Activated CD4-positive, alpha-beta T cell treated with anti-CD3 and anti-CD28 coated beads, Interleukin-10, Interleukin-2, amounts not matched to agents 100 ng/mL and 50 ng/mL, durations not matched to agents 16 hours and 8 hours (primary cell): ENCODE results near the gene AXL.

ENCODE experiments used
- DNase-seq: peaks from one replicate; pipeline ENCODE4 v3.0.0-alpha.2; 2020

The AXL gene

DNA sequence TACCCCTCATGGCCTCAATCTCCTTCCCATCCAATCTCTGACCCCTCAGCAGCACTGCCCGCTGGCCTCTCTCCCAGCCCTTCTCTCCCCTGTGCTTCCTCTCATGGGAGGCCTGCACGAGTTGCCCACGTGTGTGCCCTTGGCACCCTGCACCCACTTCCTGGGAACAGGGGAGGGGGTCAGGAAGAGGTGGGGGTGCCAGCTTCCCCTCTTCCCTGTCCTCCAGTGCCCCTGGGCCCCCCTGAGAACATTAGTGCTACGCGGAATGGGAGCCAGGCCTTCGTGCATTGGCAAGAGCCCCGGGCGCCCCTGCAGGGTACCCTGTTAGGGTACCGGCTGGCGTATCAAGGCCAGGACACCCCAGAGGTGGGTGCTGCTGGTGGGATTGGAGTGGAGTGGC, 19.2 kb downstream of the AXL start:
- no peak for DNase-seq

- DNase-seq: no peak
These were observed 20.3 kb downstream of the AXL start for GRCh38 chr19:41239363-41239762.

GRCh38 chr19:41239961-41240574, 21.0 kb downstream of the AXL start:
- DNase-seq: no peak

DNA sequence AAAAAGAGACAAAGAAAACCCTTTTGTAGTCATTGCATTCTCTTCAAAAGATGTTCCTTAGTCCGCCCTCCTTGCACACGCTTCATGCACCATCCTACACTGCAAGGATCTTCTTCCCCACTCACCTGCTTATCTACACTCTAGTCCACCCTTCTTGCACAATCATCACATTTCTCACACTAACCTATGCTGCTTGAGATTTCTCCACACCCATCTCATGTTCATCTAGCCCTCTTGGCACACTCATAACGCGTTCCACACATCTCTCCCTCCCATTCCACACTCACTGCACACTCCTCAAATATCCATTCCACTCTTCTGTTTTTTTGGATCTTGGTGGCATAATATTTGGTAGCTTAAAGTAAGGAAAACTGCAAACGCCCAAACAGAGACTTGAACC, 22.8 kb downstream of the AXL start:
- DNase-seq: no peak

DNA sequence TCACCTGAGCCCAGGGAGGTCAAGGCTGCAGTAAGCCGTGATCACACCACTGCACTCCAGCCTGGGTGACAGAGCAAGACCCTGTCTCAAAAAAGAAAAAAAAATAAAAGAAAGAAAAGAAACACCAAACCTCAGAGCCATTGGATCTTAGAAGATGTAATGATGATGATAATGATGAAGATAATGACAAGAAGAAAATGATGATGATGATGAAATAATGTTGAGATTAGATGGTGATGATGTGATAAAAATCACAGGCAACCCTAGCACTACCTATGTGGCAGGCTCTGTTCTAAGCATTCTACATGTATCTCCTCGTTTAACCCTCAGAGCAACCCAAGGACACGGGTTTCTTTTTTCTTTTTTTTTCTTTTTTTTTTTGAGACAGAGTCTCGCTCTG, 25.1 kb downstream of the AXL start:
- no peak for DNase-seq

GRCh38 chr19:41245843-41246242, 26.8 kb downstream of the AXL start:
- no peak for DNase-seq

DNA sequence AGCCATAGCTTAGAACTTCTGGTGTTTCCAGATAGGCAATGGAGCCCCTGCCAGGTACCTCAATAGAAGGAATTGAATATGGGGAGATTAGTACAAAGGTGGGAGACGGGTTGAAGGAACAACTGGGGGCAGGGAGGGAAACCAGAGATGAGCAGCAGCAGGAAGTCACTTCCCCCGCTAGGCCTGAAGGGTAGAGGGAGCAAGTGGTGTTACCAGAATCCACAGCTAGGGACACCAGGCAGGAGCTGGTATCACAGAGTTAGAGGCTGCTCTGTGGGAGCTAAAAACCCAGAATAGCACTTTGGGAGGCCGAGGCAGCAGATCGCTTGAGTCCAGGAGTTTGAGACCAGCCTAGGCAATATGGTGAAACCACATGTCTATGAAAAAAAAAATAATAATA, 29.9 kb downstream of the AXL start:
- no peak for DNase-seq

DNA sequence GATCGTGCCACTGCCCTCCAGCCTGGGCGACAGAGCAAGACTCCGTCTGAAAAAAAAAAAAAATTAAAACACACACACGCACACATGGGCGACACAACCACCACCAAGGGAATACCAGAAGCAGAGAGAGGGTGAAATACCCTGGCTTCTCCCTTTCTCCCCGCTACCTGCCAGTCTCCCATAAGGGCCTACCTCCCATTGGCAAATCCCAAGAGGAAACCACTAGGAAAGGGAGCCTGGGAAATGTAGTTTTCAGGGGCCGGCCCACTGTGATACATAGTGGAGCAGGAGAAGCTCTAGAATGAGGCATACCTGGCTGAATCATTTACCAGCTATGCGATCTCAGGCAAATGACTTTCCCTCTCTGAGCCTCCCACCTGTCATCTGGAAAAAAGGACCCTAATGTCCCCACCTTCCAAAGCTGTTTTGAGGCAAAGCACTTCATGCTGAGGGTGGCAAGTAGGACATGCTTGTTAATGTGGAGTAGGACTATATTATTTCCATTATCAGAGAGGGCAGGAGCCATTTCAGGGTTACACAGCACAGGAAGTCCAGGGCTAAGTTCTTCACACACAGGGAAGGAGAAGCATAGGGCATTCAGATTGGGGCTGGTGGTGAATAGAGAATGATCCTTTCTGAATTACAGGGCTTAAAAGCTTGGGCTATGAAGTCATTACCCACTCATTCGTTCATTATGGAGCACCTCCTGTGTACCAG, 30.8 kb downstream of the AXL start:
- no peak for DNase-seq

DNA sequence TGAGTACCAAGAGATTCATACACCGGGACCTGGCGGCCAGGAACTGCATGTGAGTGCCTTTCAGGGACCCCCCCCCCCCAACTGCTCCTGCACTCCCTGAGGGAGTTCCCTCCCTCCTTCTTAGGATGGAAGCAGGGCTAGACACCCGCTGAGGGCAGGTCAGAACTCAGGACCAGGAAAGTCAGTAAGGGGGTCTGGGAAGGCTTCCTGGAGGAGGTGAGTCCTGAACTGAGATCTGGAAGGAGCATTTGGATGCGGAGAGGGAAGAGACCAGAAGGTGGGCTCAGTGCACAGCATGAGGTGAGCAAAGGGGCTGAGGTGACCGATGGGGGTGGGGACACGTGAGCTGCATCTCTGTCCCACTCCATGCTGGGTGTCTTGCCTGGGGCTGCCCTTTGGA, 34.6 kb downstream of the AXL start:
- no peak for DNase-seq

GRCh38 chr19:41255171-41255570, 36.1 kb downstream of the AXL start:
- DNase-seq: no peak

- no peak for DNase-seq
These were observed 42.6 kb downstream of the AXL start for GRCh38 chr19:41261474-41262190.

DNA sequence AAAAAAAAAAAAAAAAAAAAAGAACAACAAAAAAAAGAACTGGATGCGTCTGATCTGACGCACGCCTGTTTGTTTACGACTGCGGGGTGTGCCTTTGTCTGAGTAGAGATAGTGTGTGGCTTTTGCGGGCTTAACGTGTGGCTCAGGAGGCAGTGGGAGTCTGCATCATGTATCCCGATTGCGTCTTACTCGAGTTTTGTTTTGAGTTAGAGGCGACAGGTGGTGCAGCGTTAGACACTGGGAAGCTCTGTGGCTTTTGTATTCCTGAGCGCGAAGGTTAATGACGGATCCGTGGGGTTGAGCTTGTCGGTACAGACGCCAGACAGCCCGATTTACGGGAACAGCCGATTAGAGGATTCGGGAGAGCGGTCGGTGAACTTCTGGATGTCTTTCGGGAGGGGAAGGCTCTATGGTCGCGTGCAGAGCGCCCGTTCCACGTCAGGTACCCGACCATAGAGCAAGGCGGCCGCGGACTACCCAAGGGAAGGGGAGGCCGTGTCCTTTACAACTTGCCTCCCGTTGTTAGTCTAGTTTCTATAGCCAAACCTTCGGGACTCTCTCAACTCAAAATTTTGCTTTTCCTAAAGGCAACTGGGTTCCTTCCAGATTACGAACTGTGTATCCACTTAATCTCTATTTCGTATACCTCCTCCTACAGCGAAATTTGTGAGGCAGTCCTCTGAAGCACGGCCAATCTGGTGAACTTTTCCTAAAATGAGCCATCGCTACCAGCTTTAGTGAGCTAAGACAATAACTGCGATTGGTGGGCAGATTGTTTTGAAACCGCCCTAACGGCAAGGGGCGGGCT, 44.2 kb downstream of the AXL start:
- DNase-seq: peak; percentile 91

DNA sequence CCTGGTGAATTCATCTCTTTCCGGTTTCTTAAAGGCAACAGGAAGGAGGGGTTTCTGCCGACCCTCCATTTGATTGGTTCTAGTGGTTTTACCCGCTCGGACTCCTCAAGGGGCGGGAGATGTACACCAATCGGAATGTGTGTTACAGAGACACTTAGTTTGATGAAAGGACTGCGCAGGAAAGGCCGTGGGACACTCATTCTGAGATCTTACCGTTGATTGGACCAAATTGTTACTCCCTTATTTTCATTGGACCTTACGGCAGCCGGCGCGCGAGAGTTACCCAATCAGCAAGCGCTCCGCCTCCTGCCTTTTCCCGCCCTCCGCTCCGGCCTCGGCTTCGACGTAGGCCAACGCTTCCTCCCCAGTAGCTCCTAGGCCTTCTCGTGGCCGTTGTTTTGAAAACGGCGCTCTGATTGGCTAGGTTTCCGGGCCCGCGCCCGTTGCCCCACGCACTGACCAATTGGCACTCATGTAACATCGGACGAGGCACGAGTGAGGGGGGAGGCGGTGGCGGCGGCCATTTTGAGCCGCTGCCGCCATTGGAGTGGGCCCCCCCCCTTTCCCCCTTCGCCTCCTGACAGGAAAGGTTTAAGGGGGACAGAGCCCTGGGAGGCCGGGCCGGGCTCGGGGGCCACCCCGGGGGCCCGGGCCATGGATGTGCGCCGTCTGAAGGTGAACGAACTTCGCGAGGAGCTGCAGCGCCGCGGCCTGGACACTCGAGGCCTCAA, 45.0 kb downstream of the AXL start, which contains the start of gene HNRNPUL1:
TSS of gene HNRNPUL1 (plus strand) at position 523 of the 731 bp plus-strand sequence. CDS start at position 655, 132 bp downstream.
- peak; percentile 99 for DNase-seq

DNA sequence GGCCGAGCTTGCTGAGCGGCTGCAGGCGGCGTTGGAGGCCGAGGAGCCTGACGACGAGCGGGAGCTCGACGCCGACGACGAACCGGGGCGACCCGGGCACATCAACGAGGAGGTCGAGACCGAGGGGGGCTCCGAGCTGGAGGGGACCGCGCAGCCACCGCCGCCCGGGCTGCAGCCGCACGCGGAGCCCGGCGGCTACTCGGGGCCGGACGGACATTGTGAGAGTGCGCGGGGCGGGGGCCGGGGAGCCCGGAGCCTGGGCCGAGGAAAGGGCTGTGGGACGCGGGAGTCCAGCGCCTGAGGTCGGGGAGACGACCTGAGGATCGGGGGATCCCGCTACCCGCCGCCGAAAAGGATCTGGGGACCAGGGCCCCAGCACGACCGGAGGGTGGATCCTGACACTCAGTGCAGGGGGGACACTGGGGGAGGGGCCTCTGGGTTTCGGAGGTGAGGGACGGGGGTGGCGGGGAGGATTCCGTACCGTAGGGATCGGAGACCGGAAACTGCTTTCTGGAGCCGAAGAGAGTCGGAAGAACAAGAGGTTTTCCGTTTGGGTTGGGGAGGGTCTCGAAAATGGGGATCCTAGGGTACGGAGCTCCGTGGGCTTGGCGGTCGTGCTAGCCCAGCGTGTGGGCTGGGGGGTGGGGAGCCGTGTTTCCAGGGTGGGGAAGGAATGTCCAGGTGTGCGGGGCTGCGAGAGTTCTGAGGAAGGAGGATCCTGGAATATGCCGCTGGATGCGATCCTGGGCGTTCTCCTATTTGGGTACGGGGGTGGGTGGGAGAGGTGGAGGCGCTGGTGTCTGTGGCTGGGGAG, 45.8 kb downstream of the AXL start:
- DNase-seq: peak; percentile 71

- DNase-seq: peak; percentile 17
These were observed 46.6 kb downstream of the AXL start for GRCh38 chr19:41265395-41266153.

GRCh38 chr19:41269055-41269454, 50.0 kb downstream of the AXL start:
- DNase-seq: no peak

DNA sequence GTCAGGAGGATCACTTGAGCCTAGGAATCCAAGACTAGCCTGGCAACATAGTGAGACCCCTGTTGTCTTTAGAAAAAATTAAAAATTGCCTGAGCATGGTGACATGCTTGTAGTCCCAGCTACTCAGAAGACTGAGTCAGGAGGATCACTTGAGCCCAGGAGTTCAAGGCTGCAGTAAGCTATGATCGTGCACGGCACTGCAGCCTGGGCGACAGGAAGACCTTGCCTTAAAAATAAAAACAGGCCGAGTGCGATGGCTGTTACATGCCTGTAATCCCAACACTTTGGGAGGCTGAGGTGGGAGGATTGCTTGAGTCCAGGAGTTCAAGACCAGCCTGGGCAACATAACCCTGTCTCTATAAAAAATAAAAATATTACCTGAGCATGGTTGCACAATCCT, 50.5 kb downstream of the AXL start:
- no peak for DNase-seq

- no peak for DNase-seq
These were observed 54.1 kb downstream of the AXL start for GRCh38 chr19:41273076-41273475.

DNA sequence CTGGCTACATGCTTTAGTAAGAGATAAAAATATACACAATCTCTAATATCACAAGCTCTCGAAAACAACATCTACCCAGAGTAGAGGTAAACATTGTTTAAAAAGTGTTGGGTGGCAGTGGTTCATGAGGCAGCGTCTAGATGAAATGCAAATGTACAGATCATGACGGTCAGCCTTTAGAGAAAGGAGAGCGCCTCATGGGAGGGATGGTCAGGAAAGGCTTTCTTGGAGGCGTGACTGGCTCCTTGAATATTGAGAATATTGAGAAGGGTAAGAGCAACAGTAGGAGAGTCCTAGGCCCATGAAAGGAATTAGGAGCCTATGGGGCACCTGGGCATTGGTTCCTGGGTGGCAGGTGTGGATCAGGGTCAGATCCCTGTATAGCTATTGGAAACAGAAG, 55.8 kb downstream of the AXL start:
- DNase-seq: no peak

DNA sequence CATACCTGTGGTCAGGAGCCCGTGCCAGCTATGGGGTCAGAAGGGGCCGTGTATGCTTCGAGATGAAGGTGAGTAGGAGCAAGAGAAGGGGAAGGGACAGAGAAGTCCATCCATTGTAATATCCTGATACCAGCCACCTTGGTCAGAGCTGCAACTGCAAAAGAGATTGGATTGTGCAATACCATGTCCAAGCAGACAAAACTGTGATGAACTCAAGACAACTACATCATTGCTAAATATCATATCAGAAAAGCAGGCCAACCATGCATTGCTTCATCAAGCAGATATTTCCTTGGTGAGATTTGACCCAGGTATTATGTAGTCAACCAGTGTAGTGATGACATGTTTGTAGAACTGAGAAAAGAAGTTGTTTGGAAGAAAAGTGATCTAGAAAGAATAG, 57.2 kb downstream of the AXL start:
- no peak for DNase-seq

GRCh38 chr19:41278478-41278877, 59.5 kb downstream of the AXL start:
- DNase-seq: no peak
